Stimulated activated CD4-positive, alpha-beta T cell treated with anti-CD3 and anti-CD28 coated beads, Interleukin-4, amount 100 ng/mL, for 1 hour (primary cell): ENCODE measurements around the gene HDLBP.

Source experiments
- DNase-seq: peaks from one replicate; pipeline ENCODE4 v3.0.0-alpha.2; 2020

The HDLBP gene

GRCh38 chr2:241227594-241227993, 87.9 kb downstream of the HDLBP start:
- DNase-seq: no peak

- DNase-seq: no peak
These were observed 88.5 kb downstream of the HDLBP start for GRCh38 chr2:241226723-241227572.

- no peak for DNase-seq
These were observed 89.5 kb downstream of the HDLBP start for GRCh38 chr2:241225983-241226382.

GRCh38 chr2:241225545-241225944, 89.9 kb downstream of the HDLBP start:
- no peak for DNase-seq

- no peak for DNase-seq
These were observed 90.5 kb downstream of the HDLBP start for GRCh38 chr2:241224851-241225438.

GRCh38 chr2:241224018-241224850, 91.2 kb downstream of the HDLBP start:
- no peak for DNase-seq

- no peak for DNase-seq
These were observed 92.1 kb downstream of the HDLBP start for GRCh38 chr2:241223211-241224017.

GRCh38 chr2:241219856-241220356, 95.6 kb downstream of the HDLBP start:
- DNase-seq: no peak

GRCh38 chr2:241219030-241219382, 96.5 kb downstream of the HDLBP start:
- no peak for DNase-seq

GRCh38 chr2:241218131-241219029, 97.1 kb downstream of the HDLBP start:
- DNase-seq: peak; percentile 39

GRCh38 chr2:241217320-241218031, 98.0 kb downstream of the HDLBP start:
- peak; percentile 28 for DNase-seq

- no peak for DNase-seq
These were observed 99.2 kb downstream of the HDLBP start for GRCh38 chr2:241216211-241216761.

- no peak for DNase-seq
These were observed 100.1 kb downstream of the HDLBP start for GRCh38 chr2:241215421-241215820.

- DNase-seq: no peak
These were observed 100.7 kb downstream of the HDLBP start for GRCh38 chr2:241214766-241215165.

GRCh38 chr2:241214209-241214608, 101.3 kb downstream of the HDLBP start:
- no peak for DNase-seq

GRCh38 chr2:241213567-241213966, 101.9 kb downstream of the HDLBP start:
- no peak for DNase-seq

- no peak for DNase-seq
These were observed 102.4 kb downstream of the HDLBP start for GRCh38 chr2:241213041-241213440.

GRCh38 chr2:241211276-241211675, 104.2 kb downstream of the HDLBP start:
- DNase-seq: no peak

GRCh38 chr2:241209271-241209670, 106.2 kb downstream of the HDLBP start:
- DNase-seq: no peak

GRCh38 chr2:241208058-241208457, 107.4 kb downstream of the HDLBP start:
- no peak for DNase-seq
